Duodenal mucosa (tissue), 2 donors: ENCODE measurements around the gene ZDHHC14.

Experiments used
- H3K27ac ChIP-seq: one replicate; pipeline ENCODE4 v1.7.0; 2013; ENCODE audit warnings: low read depth, low read length
- H3K27me3 ChIP-seq, 2 donors: one replicate each; pipeline ENCODE4 v1.7.0; 2013; ENCODE audit warnings: low read length in 2 of 2, control low read depth in 1 of 2; ENCODE audit not compliant: insufficient read depth in 2 of 2, control insufficient read depth in 1 of 2
- H3K36me3 ChIP-seq, 2 donors: one replicate each; pipeline ENCODE4 v1.7.0; 2013; ENCODE audit warnings: low read length in 2 of 2, control low read depth in 1 of 2; ENCODE audit not compliant: insufficient read depth in 2 of 2, control insufficient read depth in 1 of 2
- H3K4me1 ChIP-seq, 2 donors: one replicate each; pipeline ENCODE4 v1.7.0; 2013; ENCODE audit warnings: low read length in 2 of 2, control low read depth in 1 of 2; ENCODE audit not compliant: insufficient read depth in 2 of 2, control insufficient read depth in 1 of 2
- H3K4me3 ChIP-seq, 2 donors: one replicate each; pipeline ENCODE4 v1.7.0; 2013; ENCODE audit warnings: low read length in 2 of 2, low read depth in 1 of 2
- H3K9ac ChIP-seq, 2 donors: one replicate each; pipeline ENCODE4 v1.7.0; 2013; ENCODE audit warnings: low read length in 2 of 2, low read depth in 1 of 2
- H3K9me3 ChIP-seq, 2 donors: one replicate each; pipeline ENCODE4 v1.7.0; 2013; ENCODE audit warnings: low read length in 2 of 2, control low read depth in 1 of 2; ENCODE audit not compliant: control insufficient read depth in 1 of 2

Gene ZDHHC14

GRCh38 chr6:157511682-157512381 is 130.8 kb downstream of the ZDHHC14 start:
- Histone ChIP-seq H3K9me3 (peaks cover 0 to under 1% of the 10 kb centered on the region in 2 donors), H3K36me3 (peaks cover 0 to 2% of the 10 kb centered on the region in 2 donors)

GRCh38 chr6:157512382-157512682 is 131.3 kb downstream of the ZDHHC14 start:
- no peaks in the 10 kb centered on the region for H3K9me3 ChIP-seq
- H3K9ac ChIP-seq: no peak overlapping the region
- no peaks in the 10 kb centered on the region for H3K27me3 ChIP-seq
- no peak overlapping the region for H3K27ac ChIP-seq
- H3K4me3 ChIP-seq: no peak overlapping the region
- H3K4me1 ChIP-seq: no peaks in the 10 kb centered on the region
- peaks cover 0 to 2% of the 10 kb centered on the region in 2 donors for H3K36me3 ChIP-seq

More at GRCh38 chr6:157511682-157512381, 130.8 kb downstream of the ZDHHC14 start:
- no peak overlapping the region for H3K9ac ChIP-seq
- H3K4me1 ChIP-seq: no peaks in the 10 kb centered on the region
- H3K27me3 ChIP-seq: no peaks in the 10 kb centered on the region
- H3K4me3 ChIP-seq: no peak overlapping the region
- no peak overlapping the region for H3K27ac ChIP-seq

- Histone ChIP-seq H3K27ac (no peak overlapping the region), H3K4me1 (peaks cover 0 to 4% of the 10 kb centered on the region in 2 donors), H3K9me3 (no peaks in the 10 kb centered on the region), H3K36me3 (peaks cover 0 to 2% of the 10 kb centered on the region in 2 donors), H3K4me3 (no peak overlapping the region), H3K27me3 (no peaks in the 10 kb centered on the region), H3K9ac (no peak overlapping the region)
These were observed 132.1 kb downstream of the ZDHHC14 start for GRCh38 chr6:157513004-157513603.

- no peak overlapping the region for H3K27ac ChIP-seq
- H3K9me3 ChIP-seq: no peaks in the 10 kb centered on the region
- peaks cover 0 to 2% of the 10 kb centered on the region in 2 donors for H3K36me3 ChIP-seq
- no peak overlapping the region for H3K4me3 ChIP-seq
- no peaks in the 10 kb centered on the region for H3K27me3 ChIP-seq
- peaks cover 0 to 4% of the 10 kb centered on the region in 2 donors for H3K4me1 ChIP-seq
- H3K9ac ChIP-seq: no peak overlapping the region
These were observed 132.9 kb downstream of the ZDHHC14 start for GRCh38 chr6:157513619-157514485.

- H3K27ac ChIP-seq: no peak overlapping the region
- peaks cover 0 to 2% of the 10 kb centered on the region in 2 donors for H3K36me3 ChIP-seq
These were observed 133.9 kb downstream of the ZDHHC14 start for GRCh38 chr6:157514659-157515496.

DNA sequence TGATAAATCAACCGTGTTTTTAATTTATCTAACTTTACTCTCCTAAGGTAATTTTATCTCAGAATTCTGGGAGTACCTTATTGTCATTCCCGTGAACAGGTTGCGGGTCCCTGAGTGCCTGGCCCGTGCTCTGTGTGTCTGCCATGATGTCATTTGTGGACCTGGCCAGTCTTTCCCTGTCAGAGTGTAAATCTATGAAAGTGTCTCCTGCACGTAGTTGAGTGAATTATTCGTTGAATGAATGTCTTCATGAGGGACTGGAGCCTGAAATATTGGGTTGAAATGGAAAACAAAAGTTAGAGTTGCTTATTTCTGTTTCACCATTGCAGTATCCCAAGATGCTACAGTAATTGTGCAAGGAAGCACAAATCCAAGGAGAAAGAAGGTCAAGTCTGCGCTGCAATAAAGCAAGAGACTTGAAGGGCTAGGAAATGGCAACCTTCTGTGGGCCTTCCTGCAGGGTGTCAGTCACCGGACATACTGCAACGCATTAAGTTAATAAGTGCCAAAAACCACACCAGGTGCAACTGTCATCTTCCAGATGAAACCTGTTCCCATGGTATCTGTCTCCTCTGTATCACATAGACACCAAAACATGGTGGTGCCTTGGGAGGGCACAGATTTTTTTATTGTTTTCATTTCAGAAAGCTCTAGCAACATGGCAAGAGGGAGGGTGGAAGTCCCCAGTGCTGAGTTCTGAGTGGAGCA is 135.5 kb downstream of the ZDHHC14 start:
- no peaks in the 10 kb centered on the region for H3K9me3 ChIP-seq
- no peak overlapping the region for H3K9ac ChIP-seq
- peaks cover 0 to 2% of the 10 kb centered on the region in 2 donors for H3K36me3 ChIP-seq
- H3K27me3 ChIP-seq: no peaks in the 10 kb centered on the region
- H3K27ac ChIP-seq: no peak overlapping the region
- H3K4me3 ChIP-seq: no peak overlapping the region
- H3K4me1 ChIP-seq: peaks cover 0 to 4% of the 10 kb centered on the region in 2 donors

More at GRCh38 chr6:157514659-157515496, 133.9 kb downstream of the ZDHHC14 start:
- H3K9me3 ChIP-seq: no peaks in the 10 kb centered on the region
- no peak overlapping the region for H3K9ac ChIP-seq
- no peaks in the 10 kb centered on the region for H3K27me3 ChIP-seq
- peaks cover 0 to 4% of the 10 kb centered on the region in 2 donors for H3K4me1 ChIP-seq
- no peak overlapping the region for H3K4me3 ChIP-seq

DNA sequence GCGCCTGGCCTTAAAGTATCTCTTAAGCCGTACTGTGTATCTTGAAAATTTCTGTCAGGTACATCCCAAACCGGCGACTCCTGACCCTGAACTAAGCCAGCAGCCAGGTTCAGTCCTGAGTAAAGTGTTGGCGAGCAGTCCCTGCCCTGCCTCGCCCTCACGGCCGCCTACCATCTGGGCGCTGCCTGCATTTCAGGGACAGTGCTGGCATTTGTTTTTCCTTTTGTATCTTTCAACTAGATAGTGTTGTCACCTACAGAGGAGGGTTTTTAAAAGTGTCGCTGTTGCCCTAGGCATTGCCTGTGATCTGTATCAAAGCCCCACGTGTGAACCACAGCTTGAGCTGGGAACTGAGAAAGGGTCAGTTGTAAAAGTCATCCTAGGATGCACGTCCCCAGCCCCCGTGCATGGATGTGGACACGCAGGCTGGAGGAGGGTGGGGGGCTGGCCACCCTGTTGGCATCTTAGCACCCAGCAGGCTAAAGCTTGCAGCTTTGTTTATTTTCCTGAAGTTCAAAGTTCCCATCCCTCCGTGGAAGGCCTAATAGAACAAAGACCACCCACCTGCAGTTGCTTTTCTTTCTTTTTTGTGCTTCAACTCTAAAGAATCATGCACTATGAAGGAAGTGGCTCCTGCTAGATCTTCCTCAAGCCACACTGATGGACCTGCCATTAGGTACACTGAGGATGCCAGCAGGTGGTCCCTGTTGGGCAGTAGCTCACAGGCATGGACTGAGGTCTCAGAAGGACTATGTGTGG is 136.8 kb downstream of the ZDHHC14 start:
- H3K4me1 ChIP-seq: peaks cover 0 to 4% of the 10 kb centered on the region in 2 donors
- H3K27ac ChIP-seq: no peak overlapping the region
- H3K36me3 ChIP-seq: peaks cover 0 to 2% of the 10 kb centered on the region in 2 donors
- H3K9ac ChIP-seq: no peak overlapping the region
- H3K4me3 ChIP-seq: no peak overlapping the region
- no peaks in the 10 kb centered on the region for H3K9me3 ChIP-seq
- no peaks in the 10 kb centered on the region for H3K27me3 ChIP-seq

GRCh38 chr6:157518397-157519250 is 137.6 kb downstream of the ZDHHC14 start:
- Histone ChIP-seq H3K27me3 (no peaks in the 10 kb centered on the region), H3K36me3 (peaks cover 0 to 2% of the 10 kb centered on the region in 2 donors), H3K4me1 (peaks cover 0 to 4% of the 10 kb centered on the region in 2 donors), H3K4me3 (no peak overlapping the region), H3K27ac (no peak overlapping the region), H3K9me3 (no peaks in the 10 kb centered on the region), H3K9ac (no peak overlapping the region)
